DOHH2 (cell line): ENCODE measurements around the gene ATP10B.

ENCODE experiments used
- EZH2phosphoT487 ChIP-seq: fragments of 200-600 bp; sonication (generic); IDR thresholded peaks from 2 replicates; pipeline ENCODE4 v1.6.1; 2017; ENCODE audit warnings: borderline replicate concordance, mild to moderate bottlenecking, antibody characterized with exemption, low read length, moderate library complexity, mixed read lengths
- TF ChIP-seq, protein P1 (sequence below): fragments of 200-600 bp; sonication (generic); IDR thresholded peaks from one replicate; pipeline ENCODE4 v1.5.1; 2014; ENCODE audit warnings: antibody characterized with exemption, mild to moderate bottlenecking, low read depth, low read length; ENCODE audit not compliant: poor library complexity, severe bottlenecking

DNA sequence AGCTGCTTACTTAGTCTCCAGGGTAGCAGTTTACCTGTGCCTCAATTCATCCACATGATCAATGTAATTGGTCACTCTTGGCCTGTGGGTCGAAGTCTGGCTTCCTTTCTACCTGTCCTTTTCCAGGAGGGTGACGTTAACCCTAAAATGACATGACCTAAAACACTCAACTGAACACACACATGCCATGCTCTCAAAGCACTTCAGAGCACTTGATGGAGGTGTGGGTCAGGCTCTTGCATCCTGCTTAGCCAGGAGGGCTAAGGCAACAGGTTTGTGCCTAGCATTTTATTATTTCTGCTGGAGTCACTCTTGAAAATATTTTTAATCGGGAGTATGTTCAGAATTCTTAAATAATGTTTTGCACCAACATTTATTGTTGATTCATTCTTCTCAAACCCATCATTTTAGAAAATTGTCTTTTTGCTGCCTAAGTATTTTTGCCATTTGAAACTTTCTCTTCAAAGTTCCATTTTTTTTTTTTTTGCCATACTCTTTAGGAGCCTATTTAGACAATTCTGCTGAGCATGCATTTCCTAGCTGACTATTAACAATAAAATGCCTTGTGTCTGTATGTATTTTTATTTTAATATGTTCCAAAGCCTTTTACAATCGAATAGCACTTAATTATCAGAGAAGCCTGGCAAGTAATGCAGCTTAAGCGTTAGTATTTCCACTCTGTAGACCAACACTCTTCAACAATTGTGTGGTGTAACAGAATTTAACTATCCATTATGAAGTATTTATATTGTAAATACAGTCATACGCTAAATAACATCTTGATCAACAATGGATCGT, 59.1 kb downstream of the ATP10B start:
- TF ChIP-seq, protein P1, sequence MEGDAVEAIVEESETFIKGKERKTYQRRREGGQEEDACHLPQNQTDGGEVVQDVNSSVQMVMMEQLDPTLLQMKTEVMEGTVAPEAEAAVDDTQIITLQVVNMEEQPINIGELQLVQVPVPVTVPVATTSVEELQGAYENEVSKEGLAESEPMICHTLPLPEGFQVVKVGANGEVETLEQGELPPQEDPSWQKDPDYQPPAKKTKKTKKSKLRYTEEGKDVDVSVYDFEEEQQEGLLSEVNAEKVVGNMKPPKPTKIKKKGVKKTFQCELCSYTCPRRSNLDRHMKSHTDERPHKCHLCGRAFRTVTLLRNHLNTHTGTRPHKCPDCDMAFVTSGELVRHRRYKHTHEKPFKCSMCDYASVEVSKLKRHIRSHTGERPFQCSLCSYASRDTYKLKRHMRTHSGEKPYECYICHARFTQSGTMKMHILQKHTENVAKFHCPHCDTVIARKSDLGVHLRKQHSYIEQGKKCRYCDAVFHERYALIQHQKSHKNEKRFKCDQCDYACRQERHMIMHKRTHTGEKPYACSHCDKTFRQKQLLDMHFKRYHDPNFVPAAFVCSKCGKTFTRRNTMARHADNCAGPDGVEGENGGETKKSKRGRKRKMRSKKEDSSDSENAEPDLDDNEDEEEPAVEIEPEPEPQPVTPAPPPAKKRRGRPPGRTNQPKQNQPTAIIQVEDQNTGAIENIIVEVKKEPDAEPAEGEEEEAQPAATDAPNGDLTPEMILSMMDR = no peak
- TF ChIP-seq EZH2phosphoT487 = no peak
